ENCODE data around the gene SLX4IP. TPM values are rescaled to one million over a fixed set of nuclear protein-coding genes. Genes with fewer than 3 reads are reported as not detected.

The SLX4IP gene
- total RNA-seq, 1 experiment from 2014 or later, result 11.1 TPM

DNA sequence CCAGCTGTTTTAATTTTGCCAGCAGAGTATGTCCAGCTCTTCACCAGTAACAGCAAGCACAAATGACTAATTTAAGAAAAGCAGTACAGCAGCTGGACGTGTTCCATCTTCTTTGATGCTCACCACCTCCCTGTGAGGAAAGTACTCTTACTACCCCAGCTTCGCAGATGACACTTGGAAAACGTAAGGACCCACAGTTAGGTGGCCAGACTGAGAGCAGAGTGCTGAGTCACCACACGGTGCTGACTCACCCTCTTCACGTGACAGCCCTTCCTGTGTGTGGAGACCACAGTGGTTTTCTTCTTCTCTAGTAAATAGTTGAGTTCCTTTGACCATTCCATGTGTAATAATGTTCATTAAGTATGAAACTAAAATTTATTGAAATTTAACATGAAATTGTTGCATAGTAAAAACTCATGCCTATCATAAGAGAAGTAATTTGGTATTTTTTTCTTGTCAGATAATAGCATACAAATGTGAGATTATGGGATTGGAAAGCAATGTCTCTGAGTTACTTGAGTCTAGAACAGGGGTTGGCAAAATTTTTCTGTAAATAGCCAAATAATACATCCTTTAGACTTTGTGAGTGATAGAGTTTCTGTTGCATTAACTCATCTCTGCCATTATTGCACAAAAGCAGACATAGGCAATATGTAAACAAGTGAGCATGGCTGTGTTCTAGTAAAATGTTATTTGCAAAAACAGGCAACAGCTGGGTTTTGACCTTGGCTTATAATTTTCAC, 76.6 kb downstream of the SLX4IP start (continued):
- TF ChIP-seq, protein P1, sequence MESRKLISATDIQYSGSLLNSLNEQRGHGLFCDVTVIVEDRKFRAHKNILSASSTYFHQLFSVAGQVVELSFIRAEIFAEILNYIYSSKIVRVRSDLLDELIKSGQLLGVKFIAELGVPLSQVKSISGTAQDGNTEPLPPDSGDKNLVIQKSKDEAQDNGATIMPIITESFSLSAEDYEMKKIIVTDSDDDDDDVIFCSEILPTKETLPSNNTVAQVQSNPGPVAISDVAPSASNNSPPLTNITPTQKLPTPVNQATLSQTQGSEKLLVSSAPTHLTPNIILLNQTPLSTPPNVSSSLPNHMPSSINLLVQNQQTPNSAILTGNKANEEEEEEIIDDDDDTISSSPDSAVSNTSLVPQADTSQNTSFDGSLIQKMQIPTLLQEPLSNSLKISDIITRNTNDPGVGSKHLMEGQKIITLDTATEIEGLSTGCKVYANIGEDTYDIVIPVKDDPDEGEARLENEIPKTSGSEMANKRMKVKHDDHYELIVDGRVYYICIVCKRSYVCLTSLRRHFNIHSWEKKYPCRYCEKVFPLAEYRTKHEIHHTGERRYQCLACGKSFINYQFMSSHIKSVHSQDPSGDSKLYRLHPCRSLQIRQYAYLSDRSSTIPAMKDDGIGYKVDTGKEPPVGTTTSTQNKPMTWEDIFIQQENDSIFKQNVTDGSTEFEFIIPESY (IDR thresholded peaks at IDR 0.05; ENCODE audit: extremely low read depth, insufficient replicate concordance, low read length), result no peak
- TF ChIP-seq CEBPB (IDR thresholded peaks at IDR 0.05; ENCODE audit: low read depth), result peak; percentile 52; the same call in 1 of the 2 replicates
- no peak for TF ChIP-seq EZH2 (IDR thresholded peaks at IDR 0.05)

GRCh38 chr20:10513061-10513460, 78.0 kb downstream of the SLX4IP start:
- H3K4me2 ChIP-seq (ENCODE audit: low read length), result no peak overlapping the region
- DNase-seq (ENCODE audit: low read depth, low spot score), result no peak
- H3K9me3 ChIP-seq (ENCODE audit: control insufficient read depth in 1 of 2, insufficient read depth in 1 of 2, low read depth in 1 of 2, low read length in 2 of 2), result no peaks in the 10 kb centered on the region
- no peak overlapping the region for H3K4me3 ChIP-seq (replicated peaks in 1 of 2; ENCODE audit: low read depth in 1 of 2, low read length in 2 of 2)
- H3K27ac ChIP-seq (ENCODE audit: low read depth, low read length), result no peak overlapping the region
- H3K79me2 ChIP-seq (ENCODE audit: insufficient read depth, low read length), result 0 out of 2 replicates have a peak, but pooled peaks cover 7% of the 10 kb centered on the region
- ATAC-seq, result no peak
- H3K27me3 ChIP-seq (ENCODE audit: insufficient read depth, low read length), result no peaks in the 10 kb centered on the region
- RAD21 ChIA-PET (ENCODE audit: low non-redundant PET in 1 of 2, low total read pairs in 2 of 2, uncharacterized antibody in 2 of 2, unreplicated experiment in 2 of 2), result no interaction called here
- TF ChIP-seq TCF7L2 (IDR thresholded peaks at IDR 0.05; ENCODE audit: borderline replicate concordance, extremely low read depth, insufficient read depth, insufficient read length), result no peak
- TF ChIP-seq EGR1 (IDR thresholded peaks at IDR 0.05; ENCODE audit: low read depth), result no peak
- no peak for TF ChIP-seq POLR2A (IDR thresholded peaks at IDR 0.05; ENCODE audit: borderline replicate concordance, extremely low read depth, insufficient read depth, insufficient read length)
- TF ChIP-seq ELF1 (IDR thresholded peaks at IDR 0.05; ENCODE audit: borderline replicate concordance, low read depth), result no peak
- TF ChIP-seq ZFX (IDR thresholded peaks at IDR 0.05), result no peak
- TF ChIP-seq, protein P1 (IDR thresholded peaks at IDR 0.05; ENCODE audit: extremely low read depth, insufficient replicate concordance, low read length), result no peak
- no peak for TF ChIP-seq SIN3A (IDR thresholded peaks at IDR 0.05; ENCODE audit: low read depth)
- TF ChIP-seq POLR2AphosphoS5 (IDR thresholded peaks at IDR 0.05; ENCODE audit: low read depth, low read length), result no peak
- no peak for TF ChIP-seq EZH2 (IDR thresholded peaks at IDR 0.05)
- no peak for TF ChIP-seq CBX3 (IDR thresholded peaks at IDR 0.05; ENCODE audit: low read depth)
- TF ChIP-seq FOSL1 (IDR thresholded peaks at IDR 0.05; ENCODE audit: low read depth), result no peak
- TF ChIP-seq, protein P2, sequence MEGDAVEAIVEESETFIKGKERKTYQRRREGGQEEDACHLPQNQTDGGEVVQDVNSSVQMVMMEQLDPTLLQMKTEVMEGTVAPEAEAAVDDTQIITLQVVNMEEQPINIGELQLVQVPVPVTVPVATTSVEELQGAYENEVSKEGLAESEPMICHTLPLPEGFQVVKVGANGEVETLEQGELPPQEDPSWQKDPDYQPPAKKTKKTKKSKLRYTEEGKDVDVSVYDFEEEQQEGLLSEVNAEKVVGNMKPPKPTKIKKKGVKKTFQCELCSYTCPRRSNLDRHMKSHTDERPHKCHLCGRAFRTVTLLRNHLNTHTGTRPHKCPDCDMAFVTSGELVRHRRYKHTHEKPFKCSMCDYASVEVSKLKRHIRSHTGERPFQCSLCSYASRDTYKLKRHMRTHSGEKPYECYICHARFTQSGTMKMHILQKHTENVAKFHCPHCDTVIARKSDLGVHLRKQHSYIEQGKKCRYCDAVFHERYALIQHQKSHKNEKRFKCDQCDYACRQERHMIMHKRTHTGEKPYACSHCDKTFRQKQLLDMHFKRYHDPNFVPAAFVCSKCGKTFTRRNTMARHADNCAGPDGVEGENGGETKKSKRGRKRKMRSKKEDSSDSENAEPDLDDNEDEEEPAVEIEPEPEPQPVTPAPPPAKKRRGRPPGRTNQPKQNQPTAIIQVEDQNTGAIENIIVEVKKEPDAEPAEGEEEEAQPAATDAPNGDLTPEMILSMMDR (IDR thresholded peaks at IDR 0.05 in 2 of 3, conservative IDR thresholded peaks at IDR 0.05 in 1 of 3; ENCODE audit: borderline replicate concordance in 1 of 3, insufficient read depth in 1 of 3, low read depth in 2 of 3, low read length in 2 of 3), result no peak
- no peak for TF ChIP-seq MAX (IDR thresholded peaks at IDR 0.05)
- no peak for TF ChIP-seq JUND (IDR thresholded peaks at IDR 0.05)
- CTCF ChIA-PET, result no interaction called here
- no peaks in the 10 kb centered on the region for H3K36me3 ChIP-seq (ENCODE audit: control insufficient read depth in 1 of 2, insufficient read depth in 2 of 2, low read length in 2 of 2)
- peaks cover 51 to 59% of the 10 kb centered on the region in 2 experiments for H3K4me1 ChIP-seq (ENCODE audit: control insufficient read depth in 1 of 2, insufficient read depth in 2 of 2, low read length in 2 of 2)
- no TSS peak for BruUV-seq (replicated peaks)
- intact Hi-C loops (cut with micrococcal nuclease), result loop anchor here (5.0 kb wide), 1 partner anchor 76 kb away; the partner anchor contains the start of gene SLX4IP
- H4K20me1 ChIP-seq (ENCODE audit: insufficient read depth), result no peaks in the 10 kb centered on the region
- no peaks in the 10 kb centered on the region for H3K9me2 ChIP-seq (ENCODE audit: insufficient read depth)
- H3K9ac ChIP-seq (ENCODE audit: low read length), result no peak overlapping the region
- POLR2A ChIA-PET, result interaction anchor here (0.8 kb wide), 1 partner anchor 11 kb away, joined by 4 read pairs; no protein-coding TSS in a partner anchor
- no peak overlapping the region for H2AFZ ChIP-seq (ENCODE audit: low read depth, low read length, poor library complexity, severe bottlenecking)

Data from HCT116 (cell line).